Tibial nerve (tissue), 4 donors: ENCODE measurements around the gene PAQR3.

Experiments
- EP300 ChIP-seq, 2 donors: sonication (generic); formaldehyde crosslinking; IDR thresholded peaks; one replicate each; pipeline ENCODE4 v1.6.1; 2017; ENCODE audit warnings: antibody characterized with exemption in 2 of 2, mild to moderate bottlenecking in 1 of 2
- TF ChIP-seq, protein P1 (sequence below), 5 experiments: fragments of 200-600 bp in 3 of 5; fragments of 450-650 bp in 2 of 5; sonication (generic) in 3 of 5; IDR thresholded peaks; one replicate each; pipeline ENCODE4 v1.5.1; 2016 to 2019; ENCODE audit warnings: antibody characterized with exemption in 5 of 5, mild to moderate bottlenecking in 3 of 5, moderate library complexity in 2 of 5

DNA sequence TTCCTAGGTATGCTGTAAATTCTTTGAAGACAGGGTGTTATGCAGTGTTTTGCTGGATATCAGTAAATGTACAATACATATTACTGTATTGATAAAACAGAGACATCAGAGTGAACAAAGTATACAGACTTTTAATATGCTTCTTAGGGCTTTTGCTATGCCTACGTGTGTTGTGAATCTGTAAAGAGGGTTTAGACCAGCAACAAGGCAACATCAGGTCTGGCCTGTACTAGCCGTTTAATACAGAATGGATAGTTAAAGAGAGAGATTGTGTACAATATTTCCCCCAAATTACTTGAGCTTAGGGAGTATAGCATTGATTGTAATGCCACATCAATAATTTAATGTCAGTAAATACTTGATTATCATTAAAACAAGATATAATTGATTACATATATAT, 75.2 kb downstream of the PAQR3 start:
- TF ChIP-seq, protein P1, sequence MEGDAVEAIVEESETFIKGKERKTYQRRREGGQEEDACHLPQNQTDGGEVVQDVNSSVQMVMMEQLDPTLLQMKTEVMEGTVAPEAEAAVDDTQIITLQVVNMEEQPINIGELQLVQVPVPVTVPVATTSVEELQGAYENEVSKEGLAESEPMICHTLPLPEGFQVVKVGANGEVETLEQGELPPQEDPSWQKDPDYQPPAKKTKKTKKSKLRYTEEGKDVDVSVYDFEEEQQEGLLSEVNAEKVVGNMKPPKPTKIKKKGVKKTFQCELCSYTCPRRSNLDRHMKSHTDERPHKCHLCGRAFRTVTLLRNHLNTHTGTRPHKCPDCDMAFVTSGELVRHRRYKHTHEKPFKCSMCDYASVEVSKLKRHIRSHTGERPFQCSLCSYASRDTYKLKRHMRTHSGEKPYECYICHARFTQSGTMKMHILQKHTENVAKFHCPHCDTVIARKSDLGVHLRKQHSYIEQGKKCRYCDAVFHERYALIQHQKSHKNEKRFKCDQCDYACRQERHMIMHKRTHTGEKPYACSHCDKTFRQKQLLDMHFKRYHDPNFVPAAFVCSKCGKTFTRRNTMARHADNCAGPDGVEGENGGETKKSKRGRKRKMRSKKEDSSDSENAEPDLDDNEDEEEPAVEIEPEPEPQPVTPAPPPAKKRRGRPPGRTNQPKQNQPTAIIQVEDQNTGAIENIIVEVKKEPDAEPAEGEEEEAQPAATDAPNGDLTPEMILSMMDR (IDR thresholded peaks at IDR 0.05) = no peak
- TF ChIP-seq EP300 (IDR thresholded peaks at IDR 0.05) = no peak
